Activated CD8-positive, alpha-beta memory T cell treated with anti-CD3 and anti-CD28 coated beads, Interleukin-2, amount 50 U/mL, for 1 hour (primary cell): ENCODE measurements around the gene NKAPD1.
"Not testable (repeated sequence)": the region's sequence is repeated elsewhere in the genome, so short reads cannot be mapped to it uniquely, and the experiment has no call there.

Experiments used
- DNase-seq: peaks from one replicate; pipeline ENCODE4 v3.0.0-alpha.2; 2020; ENCODE audit errors: extremely low read depth

The NKAPD1 gene, protein sequence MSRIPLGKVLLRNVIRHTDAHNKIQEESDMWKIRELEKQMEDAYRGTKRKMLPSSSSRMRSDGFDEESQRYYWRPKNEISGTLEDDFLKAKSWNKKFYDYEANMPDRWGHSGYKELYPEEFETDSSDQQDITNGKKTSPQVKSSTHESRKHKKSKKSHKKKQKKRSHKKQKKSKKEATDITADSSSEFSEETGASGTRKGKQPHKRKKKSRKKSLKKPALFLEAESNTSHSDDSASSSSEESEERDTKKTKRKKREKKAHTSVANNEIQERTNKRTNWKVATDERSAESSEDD

DNA sequence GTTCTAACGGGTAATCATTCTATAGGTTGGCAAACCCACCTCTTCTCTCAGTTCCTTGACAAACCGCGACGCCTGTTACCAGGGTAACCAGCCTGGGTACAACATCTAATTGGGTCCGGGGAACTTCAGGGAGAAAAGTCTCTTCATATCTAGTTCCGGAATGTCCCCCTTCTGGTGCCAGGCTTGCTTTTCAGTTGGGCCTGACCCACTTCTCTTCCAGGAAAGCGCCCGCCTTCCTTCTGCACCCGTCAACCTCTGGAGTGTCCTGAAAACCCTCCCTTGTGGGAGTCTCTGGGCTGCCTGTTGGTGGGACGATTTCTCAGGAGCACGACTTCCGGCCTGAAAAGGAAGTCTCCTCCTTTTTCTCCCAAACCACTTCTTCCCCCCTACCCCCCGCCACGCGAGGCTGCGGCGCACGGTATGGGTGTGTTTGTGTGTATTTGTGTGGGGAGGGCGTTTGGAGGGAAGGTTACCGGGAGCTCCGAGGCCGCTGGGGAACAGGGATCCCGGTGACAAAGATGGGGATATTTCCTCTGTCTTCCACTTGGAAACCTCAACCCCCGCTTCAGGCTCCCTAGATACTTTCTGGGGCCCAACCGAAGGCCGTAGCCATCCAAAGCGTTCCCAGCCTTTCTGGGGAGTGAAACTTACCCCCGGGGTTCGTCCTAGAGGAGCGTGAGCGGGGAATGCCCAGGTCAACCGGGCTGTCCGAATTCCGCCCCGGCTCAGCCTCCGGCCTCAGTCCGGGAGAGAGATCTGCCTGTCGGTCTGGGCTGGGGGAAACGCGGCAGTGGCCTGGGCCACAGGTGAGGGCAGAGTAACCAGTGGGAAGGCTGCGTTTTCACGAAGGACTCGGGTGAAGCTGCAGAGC lies at the start of gene NKAPD1, which contains the start of gene PIH1D2:
TSS of gene NKAPD1 (plus strand) at position 359 of the 871 bp plus-strand sequence. CDS start 1,276 bp downstream, outside the sequence.
TSS of gene PIH1D2 (minus strand) at position 77 of the 871 bp plus-strand sequence. CDS start 843 bp downstream, outside the sequence.
- peak; percentile 56 for DNase-seq

DNA sequence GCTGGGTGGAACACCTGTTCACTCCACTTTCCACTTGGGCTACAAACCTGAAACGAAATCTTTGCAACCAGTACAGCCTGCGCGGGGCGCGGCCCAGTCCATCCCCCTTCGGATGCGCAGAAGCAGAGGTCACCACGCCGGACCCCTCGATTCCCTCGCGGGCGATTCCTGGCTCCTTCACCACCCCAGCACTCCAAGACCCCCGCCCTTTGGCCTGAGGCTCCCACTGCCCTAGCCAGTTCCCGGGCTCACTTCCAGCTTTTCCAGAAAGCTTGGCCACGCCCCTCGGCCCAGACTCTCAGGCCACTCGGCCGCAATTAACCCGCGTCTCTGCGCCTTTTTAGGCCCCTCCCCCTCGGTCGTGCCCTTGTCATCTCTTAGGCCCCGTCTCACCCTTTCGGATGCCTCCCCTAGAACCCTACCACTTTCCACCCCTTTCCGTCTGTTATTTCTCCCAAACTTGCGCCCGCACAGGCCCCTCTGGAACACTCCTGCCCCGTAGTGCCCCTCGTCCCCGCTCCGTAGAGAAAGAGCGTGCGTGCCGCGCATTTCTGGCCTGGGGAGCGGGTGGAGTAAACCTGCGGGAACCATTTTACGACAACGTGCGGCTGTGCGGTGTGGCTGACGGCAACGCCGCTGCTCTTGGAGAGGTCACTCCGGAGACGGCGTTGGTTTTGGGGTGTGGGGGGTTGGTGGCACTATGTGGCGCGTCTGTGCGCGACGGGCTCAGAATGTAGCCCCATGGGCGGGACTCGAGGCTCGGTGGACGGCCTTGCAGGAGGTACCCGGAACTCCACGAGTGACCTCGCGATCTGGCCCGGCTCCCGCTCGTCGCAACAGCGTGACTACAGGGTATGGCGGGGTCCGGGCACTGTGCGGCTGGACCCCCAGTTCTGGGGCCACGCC lies 49.1 kb upstream of the NKAPD1 start, which contains the start of gene DLAT:
TSS of gene DLAT (plus strand) at position 636 of the 906 bp plus-strand sequence. CDS start at position 701, 65 bp downstream.
- DNase-seq = peak; percentile 53

DNA sequence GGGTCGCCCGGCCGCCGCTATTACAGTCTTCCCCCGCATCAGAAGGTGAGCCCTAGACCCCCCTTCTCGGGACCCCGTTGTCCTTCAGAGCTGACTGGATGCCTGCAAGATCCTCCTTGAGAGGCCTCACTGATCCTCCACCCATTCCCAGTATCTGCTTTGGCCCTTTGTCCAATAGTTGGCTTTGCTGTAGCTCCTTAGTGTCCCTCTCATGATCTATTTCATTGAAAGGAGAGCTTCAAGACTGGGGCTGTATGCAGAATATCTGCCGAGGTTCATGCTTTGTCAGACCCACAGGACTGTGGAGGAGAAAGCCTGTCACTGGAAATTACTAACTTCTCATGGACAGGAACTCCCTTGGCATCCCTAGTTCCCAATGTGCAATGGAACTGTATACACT lies 48.4 kb upstream of the NKAPD1 start:
- no peak for DNase-seq

DNA sequence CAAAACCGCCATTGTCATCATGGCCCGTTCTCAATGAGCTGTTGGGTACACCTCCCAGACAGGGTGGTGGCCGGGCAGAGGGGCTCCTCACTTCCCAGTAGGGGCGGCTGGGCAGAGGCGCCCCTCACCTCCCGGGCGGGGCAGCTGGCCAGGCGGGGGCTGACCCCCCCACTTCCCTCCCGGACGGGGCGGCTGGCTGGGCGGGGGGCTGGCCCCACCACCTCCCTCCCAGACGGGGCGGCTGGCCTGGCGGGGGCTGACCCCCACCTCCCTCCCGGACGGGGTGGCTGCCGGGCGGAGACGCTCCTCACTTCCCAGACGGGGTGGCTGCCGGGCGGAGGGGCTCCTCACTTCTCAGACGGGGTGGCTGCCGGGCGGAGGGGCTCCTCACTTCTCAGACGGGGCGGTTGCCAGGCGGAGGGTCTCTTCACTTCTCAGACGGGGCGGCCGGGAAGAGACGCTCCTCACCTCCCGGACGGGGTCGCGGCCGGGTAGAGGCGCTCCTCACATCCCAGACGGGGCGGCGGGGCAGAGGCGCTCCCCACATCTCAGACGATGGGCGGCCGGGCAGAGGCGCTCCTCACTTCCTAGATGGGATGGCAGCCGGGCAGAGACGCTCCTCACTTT lies 47.2 kb upstream of the NKAPD1 start:
- not testable (repeated sequence) for DNase-seq

DNA sequence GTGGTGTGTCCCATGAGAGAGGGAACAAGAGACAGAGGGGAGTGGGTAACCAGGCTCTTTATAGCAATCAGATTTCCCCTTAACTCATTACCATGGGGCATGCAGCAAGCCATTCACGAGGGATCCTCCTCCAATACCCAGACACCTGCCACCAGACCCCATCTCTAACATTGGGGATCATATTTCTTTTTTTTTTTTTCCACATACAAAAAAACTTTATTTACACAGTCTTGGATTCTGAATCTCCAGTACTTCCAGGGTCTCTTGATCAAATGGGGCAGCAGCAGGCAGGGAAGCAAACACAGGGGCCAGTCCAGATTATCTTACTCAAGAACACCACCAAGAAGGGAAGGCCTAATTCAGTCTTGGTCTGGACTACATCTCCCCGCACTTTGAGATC lies 44.6 kb upstream of the NKAPD1 start:
- no peak for DNase-seq

DNA sequence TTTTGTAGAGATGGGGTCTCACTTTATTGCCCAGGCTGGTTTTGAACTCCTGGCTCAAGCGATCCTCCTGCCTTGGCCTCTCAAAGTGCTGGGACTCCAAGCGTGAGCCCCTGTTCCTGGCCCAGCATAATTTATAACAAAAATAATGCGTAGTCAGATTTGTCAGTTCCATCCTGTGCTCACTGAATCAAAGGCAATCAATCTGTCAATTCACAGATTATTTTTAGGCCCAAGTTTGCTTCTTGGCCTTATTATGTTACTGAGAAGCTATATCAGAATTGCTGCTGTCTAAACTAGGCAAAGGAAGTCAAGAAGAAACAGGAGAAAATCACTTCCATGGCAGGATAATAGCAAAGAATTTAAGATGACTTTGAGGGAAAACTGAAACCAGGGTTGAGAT lies 40.2 kb upstream of the NKAPD1 start:
- no peak for DNase-seq

DNA sequence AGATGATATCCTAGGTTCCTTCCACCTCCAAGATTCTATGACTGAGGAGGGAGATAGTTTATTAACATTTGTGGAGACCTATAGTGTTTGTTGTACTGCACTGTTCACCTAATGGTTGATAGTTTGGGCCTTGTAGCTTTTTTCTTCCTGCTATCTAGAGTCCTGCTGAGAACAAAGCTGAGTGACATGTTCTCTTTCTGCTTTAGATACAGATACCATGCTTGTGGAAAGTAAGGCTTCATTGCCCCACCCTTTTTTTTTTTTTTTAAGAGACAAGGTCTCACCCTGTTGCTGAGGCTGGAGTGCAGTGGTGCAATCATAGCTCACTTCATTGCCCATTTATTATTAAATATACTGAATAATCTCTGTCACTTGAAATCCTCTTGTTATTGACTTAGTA lies 36.6 kb upstream of the NKAPD1 start:
- DNase-seq = no peak

DNA sequence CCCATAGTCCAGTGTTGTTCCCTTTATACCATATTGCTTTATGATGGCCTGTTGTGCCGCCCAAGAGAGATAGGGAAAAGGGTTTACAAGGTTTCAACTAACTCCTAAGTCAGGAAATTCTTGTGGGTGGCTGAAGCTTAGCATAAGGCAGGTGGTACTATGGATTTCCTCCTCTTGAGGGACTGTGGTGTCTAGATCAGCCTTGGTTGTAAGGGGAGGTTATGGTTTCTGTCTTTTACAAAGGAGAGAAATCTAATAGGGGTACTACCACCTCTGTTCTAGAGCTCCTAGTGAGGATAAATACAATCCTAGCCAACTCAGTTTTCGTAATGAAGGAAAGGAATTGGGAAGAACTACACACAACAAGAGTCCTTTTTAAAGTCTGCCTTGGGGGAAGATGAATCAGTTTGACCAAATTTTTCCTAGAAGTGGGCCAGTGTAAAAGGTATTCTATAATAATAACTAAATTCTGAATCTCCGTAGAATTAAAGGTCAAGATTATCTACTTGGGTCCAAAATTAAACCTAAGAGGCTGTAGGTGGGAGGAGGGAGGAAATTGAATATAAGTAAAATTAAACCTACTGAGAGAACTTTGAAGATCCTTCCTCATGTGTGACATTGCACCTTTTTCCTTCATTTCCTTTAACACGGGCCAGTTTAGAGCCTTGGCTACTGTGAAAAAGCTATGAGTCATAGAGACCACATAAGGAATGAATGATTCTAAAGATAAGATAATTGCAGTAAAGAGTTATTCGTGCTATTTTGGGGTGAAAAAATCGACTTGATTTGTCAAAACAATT lies 31.7 kb upstream of the NKAPD1 start:
- no peak for DNase-seq

DNA sequence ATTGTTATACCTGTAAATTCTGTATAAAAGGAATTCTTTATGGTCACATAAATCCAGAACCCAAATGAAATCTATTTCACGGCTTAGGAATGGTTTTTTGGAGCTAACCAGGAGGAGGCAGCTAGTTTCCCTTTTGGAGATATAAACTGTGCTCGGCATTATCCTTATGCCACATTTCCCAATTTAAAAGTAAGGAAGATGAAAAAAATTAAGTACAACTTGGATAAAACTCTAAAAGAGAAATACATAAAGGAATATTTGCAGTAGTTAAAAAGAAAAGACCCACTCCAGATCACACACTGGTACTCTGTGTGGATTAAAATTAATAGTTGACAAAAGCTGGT lies 31.2 kb upstream of the NKAPD1 start:
- no peak for DNase-seq

DNA sequence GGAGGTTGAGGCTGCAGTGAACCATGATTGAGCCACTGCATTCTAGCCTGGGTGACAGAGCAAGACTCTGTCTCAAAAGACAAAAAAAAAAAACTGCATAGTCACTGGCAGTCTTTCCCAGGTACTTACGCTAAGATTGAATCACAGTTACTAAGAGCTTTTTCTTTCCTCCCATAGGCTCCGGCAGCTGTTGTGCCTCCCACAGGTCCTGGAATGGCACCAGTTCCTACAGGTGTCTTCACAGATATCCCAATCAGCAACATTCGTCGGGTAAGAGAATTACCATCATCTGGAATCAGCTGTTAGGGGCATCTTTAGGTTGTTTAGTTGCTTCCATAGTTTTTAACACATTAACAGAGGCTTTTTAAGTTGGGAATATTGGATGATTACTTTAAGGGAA lies 29.1 kb upstream of the NKAPD1 start:
- DNase-seq = no peak

DNA sequence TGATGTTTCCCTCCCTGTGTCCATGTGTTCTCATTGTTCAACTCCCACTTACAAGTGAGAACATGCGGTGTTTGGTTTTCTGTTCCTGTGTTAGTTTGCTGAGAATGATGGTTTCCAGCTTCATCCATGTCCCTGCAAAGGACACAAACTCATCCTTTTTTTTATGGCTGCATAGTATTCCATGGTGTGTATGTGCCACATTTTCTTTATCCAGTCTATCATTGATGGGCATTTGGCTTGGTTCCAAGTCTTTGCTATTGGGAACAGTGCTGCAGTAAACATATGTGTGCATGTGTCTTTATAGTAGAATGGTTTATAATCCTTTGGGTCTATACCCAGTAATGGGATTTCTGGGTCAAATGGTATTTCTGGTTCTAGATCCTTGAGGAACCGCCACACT lies 27.5 kb upstream of the NKAPD1 start:
- not testable (repeated sequence) for DNase-seq

DNA sequence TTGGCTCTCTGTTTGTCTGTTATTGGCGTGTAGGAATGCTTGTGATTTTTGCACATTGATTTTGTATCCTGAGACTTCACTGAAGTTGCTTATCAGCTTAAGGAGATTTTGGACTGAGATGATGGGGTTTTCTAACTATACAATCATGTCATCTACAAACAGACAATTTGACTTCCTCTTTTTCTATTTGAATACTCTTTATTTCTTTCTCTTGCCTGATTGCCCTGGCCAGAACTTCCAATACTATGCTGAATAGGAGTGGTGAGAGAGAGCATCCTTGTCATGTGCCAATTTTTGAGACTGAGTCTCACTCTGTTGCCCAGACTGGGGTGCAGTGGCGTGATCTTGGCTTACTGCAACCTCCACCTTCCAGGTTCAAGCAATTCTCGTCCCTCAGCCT lies 25.8 kb upstream of the NKAPD1 start:
- DNase-seq = not testable (repeated sequence)

DNA sequence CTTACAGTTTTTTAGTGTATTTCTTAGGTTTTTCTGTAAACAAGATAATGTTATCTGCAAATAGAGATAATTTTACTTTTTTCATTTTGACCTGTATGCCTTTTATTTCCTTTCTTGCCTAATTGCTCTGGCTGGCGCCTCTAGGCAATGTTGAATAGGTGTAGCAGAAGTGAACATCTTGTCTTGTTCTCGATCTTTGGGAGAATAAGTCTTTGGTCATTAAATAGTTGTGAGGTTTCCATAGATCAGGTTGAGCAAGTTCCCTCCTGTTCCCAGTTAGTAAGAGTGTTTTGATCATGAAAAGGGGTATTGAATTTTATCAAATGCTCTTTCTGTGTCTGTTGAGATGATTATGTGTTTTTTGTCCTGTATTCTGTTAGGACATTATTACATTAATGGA lies 24.3 kb upstream of the NKAPD1 start:
- no peak for DNase-seq

DNA sequence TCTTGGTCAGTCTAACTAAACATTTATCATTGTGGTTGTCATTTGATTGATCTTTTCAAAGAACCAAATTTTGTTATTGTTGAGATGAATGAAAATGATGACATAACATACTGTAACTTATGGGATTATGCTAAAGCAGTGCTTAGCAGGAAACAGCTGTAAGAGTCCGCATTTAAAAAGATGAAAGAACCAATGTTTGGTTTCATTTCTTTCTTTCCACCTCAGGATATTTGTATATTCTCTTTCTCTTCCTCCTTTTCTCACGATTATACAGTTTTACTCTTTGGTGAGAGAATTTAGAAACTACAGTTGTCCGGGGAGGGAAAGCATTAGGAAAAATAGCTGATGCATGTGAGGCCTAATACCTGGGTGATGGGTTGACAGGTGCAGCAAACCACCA lies 23.4 kb upstream of the NKAPD1 start:
- no peak for DNase-seq

DNA sequence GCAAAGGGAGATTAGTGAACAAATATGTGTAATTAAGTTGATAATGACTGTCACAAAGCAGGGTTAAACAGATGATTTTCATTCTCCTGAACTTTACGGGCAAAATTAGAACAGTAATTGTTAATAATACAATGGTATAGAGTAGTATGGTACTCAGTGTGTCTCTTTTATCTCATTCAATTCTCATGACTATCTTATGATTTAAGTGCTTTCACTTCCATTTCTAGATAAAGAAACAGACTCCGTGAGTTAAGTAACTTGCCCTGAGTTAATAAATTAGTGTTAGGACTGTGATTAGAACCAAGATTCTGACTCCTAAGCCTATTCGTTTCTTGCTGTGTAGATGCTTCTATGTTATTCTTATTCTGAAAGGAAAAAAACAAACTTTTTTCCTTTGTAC lies 22.3 kb upstream of the NKAPD1 start:
- DNase-seq = no peak

DNA sequence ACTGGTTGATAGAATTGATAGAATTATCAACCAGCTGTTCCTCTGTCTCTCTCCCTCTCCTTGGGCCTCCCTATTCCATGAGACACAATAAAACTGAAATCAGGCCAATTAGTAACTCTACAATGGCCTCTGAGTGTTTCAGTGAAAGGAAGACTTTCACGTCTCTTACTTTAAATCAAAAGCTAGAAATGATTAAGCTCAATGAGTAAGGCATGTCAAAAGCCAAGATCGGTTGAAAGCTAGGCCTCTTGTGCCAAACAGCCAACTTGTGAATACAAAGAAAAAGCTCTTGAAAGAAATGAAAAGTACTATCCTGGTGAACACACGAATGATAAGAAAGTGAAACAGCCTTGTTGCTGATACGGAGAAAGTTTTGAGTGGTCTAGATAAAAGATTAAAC lies 16.9 kb upstream of the NKAPD1 start:
- DNase-seq = no peak

DNA sequence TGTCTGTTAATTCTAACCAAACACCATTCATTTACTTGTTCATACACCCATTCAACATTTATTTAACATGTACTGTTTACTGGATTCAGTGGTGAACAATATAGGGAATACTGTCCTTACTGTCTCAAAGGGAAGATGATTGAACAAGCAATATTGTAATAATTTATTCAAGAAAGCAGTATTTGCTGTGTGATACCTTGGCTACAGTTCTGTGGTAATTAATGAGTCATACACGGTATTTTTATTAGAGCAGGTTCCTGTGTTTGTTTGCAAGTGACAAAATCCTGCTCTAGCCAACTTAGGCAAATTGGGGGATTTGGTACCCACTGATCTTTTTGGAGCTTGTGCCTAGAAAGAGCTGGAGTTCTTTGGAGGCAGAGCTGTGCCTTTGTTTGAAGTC lies 16.0 kb upstream of the NKAPD1 start:
- DNase-seq = no peak

DNA sequence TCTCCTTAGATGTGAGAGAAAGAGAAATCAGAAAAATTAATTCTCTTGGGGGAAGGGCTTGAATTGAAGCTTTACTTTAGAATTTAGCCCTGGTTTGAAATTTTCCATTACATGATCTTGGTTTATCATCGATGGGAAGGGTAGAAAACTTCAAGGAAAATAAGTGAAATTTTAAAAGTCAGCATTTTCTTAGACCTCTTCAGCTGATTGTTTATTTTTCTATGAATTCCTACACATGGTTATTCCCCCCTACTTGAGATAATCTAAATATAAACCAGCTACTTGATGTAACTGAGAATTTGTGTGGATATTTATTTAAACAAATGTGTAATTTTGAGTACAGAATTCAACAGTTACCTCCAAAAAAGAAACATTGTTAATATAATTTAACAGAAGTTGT lies 11.2 kb upstream of the NKAPD1 start:
- DNase-seq = no peak

DNA sequence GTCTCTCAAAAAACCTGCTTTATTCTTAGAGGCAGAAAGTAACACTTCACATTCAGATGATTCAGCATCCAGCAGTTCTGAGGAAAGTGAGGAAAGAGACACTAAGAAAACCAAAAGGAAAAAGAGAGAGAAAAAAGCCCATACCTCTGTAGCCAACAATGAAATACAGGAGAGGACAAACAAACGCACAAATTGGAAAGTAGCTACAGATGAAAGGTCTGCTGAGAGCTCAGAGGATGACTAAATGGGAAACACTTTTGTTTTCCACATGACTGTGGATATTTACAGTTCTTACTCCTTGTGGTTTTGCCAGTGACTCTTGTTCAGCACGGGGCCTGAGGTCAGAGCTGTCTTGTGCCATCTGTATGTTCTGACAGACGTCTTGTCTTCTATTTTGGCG lies 8.6 kb downstream of the NKAPD1 start:
- DNase-seq = no peak

DNA sequence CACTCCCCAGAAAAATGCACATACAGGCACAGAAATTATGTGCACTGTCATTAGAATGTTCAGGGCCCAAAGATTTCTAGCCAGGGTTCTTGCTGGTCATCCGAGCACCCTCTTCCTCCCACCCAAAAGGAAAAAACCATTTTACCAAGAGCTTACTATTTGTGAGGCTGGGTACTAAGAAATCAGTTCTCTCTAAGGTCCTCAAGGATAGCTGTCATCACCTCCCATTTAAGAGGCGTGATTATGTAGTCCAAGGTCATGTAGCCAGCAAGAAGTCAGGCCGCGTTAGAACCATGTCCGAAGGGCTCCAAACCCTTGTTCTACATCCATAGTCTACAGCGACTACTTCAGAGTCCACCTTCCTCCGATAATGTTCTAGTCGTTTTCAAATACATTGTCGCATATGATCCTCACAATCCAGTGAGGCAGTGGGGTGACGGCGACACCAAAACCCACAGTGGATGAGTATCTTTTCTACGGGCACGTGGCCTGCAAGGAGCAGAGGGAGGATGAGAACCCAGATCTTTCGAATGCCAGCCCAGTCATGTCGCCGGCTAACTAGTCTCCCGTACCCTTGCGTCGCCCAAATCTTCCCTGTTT lies 11.8 kb downstream of the NKAPD1 start:
- no peak for DNase-seq
